CD4-positive, alpha-beta T cell treated with Interleukin-4 for 4 hours (primary cell): Measurements from ENCODE around the gene PARP8.
A peak's percentile ranks its signal among the peaks of the same experiment; 100 is the strongest.
"Not testable (repeated sequence)": the region's sequence is repeated elsewhere in the genome, so short reads cannot be mapped to it uniquely, and the experiment has no call there.

Experiments
- DNase-seq: peaks from one replicate; pipeline ENCODE4 v3.0.0-alpha.2; 2020

PARP8 gene, protein sequence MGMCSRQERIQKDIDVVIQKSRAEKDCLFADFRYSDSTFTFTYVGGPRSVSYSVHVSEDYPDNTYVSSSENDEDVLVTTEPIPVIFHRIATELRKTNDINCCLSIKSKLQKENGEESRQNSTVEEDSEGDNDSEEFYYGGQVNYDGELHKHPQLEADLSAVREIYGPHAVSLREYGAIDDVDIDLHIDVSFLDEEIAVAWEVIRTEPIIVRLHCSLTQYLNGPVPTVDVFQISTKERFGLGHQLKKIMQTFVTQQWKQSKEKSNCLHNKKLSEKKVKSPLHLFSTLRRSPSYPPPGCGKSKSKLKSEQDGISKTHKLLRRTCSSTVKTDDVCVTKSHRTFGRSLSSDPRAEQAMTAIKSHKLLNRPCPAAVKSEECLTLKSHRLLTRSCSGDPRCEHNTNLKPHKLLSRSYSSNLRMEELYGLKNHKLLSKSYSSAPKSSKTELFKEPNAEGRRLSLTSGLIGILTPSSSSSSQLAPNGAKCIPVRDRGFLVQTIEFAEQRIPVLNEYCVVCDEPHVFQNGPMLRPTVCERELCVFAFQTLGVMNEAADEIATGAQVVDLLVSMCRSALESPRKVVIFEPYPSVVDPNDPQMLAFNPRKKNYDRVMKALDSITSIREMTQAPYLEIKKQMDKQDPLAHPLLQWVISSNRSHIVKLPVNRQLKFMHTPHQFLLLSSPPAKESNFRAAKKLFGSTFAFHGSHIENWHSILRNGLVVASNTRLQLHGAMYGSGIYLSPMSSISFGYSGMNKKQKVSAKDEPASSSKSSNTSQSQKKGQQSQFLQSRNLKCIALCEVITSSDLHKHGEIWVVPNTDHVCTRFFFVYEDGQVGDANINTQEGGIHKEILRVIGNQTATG

DNA sequence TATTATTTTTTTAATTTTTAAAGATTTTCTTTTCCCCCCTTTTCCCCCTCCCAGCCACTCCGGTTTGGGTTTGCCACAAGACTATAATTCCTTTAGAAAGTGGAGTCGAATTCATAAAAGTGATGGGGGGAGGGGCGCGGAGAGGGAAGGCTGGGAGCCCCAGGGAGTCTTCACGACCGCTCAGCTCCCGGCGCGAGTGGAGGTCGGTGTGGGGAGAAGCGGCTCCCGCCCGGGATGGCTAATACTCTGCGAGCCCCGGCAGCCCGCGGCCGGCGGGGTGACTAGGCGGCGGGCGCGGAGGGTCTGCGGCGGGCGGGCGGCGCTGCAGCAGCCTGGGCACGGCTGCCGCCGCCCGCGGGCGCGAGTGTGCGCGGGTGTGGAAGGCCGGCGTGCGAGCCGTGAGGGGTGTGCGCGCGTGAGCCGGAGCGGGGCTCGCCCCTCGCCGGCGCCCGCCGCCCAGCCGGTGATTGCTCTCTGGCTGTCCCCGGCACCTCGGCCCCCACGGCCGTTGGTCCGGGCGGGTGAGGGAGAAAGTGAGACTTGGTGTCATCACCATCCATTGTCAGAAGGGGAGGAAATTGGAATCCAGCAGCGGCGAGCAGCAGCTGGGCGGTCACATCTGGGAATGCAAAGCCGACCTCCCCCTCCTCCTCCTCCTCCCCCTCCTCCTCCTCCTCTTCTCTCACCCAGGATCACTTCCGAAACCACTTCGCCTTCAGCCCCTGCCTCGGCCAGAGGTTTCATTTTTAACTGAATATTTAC, at the start of gene PARP8:
Gene PARP8, plus strand, starts transcription at position 377 of the 762 bp plus-strand sequence. CDS start 459 bp downstream, outside the sequence.
- peak; percentile 37 for DNase-seq

DNA sequence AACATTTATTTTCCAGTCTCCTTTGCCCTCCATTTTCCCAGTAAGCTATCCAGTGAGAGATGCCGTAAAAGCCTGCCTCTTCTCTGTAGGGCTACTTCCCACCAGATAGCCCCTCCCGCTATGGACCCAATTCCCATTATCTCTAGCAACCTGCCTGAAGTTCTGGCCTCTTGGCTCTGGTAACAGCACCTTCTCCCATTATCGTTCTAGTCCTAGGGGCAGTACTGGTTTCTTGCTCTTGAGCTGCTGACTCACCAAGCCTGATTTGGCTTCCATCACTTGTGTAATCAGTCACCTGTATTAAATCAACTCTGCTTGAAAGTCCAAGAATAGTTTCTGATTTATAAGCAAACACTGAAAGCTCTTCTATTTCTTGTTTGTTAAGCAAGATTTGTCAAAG, 42.8 kb upstream of the PARP8 start:
- DNase-seq: no peak

DNA sequence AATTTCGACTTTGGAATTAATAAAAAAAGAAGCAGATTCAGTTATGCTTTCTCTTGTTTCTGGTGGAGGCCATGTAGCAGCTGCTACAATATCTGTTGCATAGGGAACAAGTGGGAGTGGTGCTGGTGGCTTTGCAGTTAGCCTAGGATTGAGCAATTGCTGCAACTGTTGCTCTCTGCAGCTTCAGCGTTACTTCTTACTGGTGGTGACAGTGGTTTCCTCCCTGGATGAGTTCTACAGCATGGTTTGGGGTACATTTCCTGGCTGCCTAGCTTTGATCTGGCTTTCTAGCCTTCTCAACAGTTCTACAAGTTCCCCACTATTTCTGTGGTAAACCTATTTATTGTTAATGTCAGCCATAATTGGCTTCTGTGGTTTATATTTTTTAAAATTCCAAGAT, 31.6 kb upstream of the PARP8 start:
- peak; percentile 72 for DNase-seq

DNA sequence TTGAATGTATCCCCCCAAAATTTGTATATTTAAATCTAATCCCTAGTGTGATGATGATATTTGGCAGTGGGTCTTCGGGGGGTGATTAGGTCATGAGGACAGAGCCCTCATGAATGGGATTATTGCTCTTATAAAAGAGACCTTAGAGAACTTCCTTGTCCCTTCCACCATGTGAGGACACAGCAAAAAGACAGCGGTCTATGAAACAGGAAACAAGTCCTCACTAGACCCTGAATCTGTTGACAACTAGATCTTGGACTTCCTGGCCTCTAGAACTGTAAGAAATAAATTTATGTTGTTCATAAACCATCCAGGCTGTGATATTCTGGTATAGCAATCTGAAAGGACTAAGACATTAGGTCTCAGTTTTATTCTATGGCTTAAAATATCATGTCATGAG, 28.9 kb upstream of the PARP8 start:
- DNase-seq: not testable (repeated sequence)

DNA sequence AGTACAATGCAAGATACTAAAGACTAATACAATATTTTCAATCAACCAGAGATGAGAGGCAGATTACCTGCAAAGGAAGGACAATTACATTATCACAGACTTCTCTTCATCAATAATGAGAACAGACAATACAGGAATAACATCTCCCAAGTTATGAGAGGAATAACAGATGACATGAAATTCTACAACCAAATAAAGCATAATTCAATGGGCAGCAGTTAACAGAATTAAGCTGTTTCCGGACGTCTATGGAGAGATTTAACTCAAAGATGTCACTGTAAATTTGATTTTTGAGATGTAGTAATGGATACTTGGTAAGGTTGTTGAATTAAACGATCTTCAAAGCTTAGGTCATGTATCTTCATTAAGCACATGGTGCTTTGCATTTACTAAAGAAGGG, 19.8 kb upstream of the PARP8 start:
- no peak for DNase-seq

DNA sequence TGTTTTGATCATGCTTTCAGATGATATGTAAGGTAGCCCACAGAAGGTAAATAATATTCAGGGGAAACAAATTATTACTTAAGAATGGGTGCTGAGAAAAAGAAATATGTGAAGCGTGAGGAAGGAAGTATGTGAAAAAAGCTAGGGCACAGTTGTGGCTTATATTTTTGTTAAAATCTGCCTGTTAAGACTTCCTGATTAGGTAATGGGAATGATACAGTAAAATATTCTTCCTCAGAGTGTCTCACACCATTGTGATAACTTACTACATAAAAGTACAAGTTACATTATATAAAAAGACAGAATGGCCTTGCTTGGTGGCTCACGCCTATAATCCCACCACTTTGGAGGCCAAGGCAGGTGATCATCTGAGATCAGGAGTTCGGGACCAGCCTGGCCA, 18.7 kb upstream of the PARP8 start:
- DNase-seq: no peak

DNA sequence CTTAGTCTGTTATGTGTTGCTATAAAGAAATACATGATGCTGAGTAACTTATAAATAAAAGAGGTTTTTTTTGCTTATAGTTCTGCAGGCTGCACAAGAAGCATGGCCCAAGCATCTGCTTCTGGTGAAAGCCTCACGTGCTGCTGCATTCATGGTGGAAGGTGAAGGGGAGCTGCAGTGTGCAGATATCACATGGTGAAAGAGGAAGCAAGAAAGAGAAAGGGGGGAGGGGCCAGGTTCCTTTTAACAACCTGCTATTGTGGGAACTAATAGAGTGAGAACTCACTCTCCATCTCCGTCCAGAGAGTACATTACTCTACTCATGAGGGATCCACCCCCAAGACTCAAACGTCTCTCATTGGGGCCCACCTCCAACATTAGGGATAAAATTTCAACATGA, 12.5 kb upstream of the PARP8 start:
- no peak for DNase-seq

DNA sequence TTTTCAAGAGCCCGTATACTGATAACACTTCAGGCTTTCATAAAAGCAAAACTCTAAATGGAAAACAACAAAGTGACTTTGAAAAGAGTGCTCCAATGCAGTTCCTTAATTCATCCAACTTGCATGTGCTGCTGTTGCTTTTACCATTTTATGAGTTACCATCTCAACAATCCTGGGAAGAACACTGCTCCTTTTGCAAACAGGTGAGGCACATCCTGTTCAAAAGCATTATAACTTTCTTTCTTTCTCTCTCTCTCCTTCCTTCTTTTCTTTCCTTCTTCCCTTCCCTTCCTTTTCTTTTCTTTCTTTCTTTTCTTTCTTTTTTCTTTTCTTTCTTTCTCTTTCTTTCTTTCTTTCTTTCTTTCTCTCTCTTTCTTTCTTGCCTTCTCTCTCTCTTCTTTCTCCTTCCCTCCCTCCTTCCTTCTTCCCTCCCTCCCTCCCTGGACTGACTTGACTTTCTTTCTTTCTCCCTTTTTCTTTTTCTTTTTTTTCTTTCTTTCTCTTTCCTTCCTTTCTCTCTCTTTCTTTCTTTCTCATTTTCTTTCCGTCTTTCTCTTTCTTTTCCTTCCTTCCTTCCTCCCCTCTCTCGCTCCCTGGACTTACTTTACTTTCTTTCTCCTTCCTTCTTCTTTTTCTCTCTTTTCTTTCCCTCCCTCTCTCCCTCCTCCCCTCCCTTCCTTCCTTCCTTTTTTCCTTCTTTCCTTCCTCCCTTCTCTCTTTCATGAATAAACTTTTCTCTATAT, 11.2 kb upstream of the PARP8 start:
- DNase-seq: no peak

DNA sequence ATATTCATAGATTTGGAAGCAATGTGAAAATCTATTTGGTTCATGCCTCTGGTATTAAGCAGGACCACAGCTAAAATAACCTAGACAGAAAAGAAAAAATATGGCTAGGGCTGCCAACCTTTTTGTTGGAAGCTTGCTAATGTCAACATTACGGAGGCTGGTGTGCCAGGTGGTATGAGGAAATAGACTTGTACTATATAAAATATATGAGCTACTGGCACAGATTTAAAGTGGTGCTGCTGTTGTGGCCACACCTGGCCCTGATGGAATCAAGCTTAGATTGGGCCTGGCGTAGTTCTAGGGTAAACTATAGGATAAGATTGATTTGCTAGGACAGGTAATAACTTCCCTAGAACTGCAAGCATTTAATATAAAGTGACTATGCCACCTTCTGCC, 10.6 kb upstream of the PARP8 start:
- no peak for DNase-seq

DNA sequence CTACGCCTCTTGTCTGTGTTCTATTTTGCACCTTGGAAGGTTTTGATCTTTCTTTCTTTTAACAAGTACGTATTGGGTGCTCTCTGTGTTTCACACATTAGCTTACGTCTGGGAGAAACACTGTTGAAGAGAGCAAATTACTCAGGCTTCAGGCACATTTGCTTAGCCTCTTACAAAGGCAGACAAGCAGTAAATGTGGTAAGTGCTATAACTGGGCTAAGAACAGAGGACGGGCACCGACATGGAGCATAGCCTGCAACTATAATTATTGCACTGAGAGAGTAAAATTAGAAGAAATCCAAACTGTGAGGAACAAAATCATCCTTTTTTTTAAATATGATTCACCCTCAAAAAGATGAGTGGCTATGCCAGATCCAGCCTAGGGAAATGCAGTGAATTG, 9.4 kb upstream of the PARP8 start:
- no peak for DNase-seq

DNA sequence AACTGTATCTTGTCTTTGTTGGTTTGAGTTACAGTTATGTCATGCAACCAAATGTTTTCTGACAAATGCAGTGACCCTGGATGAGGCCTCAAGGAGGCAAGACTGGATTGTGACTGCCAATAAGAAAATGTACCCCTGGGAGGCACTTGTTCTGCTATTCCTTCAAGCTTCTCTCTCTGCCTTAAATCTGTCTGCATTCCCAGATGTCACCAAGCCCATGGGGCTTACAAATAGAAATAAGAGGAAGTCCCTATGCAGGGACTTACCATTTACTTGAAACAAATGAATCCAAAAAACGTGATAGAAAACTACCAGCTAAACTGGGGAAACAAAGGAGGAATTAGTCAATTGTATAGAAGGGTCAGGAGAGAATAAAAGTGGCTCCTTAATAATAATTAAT, 8.2 kb upstream of the PARP8 start:
- no peak for DNase-seq

DNA sequence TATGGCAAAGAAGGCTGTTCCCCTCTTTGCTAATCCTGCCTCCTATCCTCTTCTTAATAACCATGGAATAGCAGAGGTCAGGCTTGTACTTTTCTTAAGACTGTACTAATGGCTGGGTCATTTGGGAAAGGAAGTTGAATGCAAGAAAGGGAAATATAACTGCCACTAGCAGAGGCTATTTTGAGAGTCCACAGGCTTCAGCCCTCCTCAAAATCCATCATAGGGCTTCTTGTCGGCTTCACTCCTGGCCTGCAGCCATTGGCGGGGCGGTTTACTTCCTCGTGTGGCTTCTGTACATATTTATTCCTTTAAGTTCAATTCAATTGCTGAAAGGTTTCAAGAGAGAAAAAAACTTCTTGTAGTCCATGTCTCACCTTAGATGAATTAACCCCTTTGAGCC, 2.8 kb upstream of the PARP8 start:
- no peak for DNase-seq

DNA sequence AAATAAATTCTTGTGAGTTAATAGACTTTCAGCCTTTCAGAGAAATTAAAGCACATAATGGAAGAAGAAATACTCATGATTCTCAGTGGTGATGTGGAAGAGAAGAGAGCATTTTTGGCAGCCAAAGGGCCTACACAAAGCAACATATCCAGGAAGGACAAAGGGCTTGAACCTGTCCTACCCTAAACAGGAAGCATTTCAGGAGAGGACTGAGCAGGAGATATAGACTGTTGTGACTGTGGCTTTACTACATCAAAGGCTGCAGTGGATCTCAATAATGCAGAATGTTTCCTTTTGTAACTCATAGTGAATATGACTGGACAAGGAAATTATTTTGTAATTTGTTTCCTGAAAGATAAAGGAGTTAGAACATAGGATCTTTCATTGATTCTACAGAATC, 1.3 kb upstream of the PARP8 start:
- no peak for DNase-seq

DNA sequence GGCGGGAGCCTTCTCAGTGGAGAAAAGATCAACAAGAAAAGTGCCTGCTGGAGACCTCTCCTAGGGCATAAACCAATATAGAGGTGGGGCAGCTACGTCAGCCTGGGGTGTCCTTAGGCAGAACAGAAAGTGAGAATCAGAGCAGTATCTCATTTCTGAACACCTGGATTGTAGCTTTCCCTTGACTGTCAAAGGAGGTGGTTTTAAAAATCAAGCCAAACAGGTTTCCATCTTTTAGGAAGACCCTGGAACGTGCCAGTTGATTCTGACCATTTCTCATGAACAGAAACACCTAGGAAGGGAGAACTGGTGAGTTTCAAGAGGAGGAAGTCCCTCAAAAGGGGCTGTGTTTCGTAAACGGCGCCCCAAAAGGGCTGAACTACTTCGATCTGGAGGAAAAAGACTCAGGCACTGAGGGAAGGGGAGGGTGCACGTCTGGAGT, 655 bp upstream of the PARP8 start:
- peak; percentile 60 for DNase-seq

DNA sequence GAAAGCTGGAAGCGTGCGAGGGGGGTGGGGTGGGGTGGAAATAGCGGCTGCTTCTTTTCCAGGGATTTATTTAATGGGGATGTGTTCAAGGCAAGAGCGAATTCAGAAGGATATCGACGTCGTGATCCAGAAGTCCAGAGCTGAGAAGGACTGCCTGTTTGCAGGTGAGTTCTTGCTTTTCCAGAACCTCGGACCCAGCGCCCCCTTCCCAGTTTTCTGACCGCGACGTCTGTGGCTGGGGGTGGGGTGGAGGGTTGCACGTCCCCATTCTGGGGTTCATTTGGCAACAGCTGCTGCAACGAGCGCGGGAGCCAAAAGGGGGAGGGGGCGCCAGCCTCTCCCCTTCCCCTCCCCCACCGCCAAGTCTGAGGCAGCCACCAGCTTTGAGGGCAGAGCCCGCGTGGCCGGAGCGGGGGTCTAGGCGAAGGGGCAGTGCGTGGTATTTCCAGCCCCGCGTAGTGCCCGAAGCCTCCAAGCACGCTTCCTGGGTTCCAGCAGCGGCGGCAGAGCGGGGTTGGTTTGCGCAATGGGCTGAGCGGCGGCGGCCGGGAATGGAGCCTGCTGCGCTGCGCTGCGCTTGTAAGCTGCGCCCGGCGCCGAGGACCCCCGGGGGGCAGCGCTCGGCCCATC, 701 bp downstream of the PARP8 start:
- no peak for DNase-seq

DNA sequence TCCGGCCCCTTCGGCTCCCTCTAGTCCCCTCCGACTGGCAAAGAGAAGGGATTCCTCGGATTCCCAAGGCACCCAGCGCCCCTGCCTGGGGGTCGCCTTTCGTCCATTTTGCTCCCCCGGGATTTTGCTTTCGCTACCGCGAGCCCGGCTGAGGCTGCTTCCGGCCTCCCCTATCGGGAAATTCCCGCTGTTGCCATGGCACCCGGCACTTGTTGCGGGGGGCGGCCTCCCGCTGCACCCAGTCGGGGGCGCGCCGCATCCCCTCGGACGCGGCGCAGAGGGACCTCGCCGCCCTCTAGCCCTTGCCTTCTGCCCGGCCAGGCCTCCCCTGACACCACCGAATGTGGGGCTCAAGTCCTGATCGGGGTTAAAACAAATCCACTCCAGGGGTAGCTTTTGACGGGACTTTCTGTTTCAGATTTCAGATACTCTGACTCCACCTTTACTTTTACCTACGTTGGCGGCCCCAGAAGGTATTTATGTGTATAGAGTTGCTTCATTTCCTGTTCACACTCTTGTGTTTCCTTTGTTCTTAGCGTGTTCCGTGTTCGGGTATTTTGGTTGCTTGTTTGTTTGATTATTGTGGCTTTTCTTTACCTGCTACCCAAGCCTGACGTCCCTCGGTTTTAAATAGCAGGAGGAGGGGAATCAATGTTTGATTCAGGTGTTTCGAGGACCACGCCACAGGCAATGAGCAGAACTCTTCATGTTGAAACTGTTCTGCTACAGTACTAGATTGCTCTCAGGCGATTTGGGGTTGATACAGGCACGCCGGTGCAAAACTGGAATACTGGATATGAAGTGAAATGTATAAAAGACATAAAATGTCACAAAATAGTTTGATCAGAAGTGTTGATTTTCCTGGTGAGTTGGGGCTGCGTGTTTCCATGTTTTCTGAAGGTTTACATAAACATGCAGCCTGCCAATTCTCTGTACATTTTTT, 1.5 kb downstream of the PARP8 start:
- peak; percentile 92 for DNase-seq

DNA sequence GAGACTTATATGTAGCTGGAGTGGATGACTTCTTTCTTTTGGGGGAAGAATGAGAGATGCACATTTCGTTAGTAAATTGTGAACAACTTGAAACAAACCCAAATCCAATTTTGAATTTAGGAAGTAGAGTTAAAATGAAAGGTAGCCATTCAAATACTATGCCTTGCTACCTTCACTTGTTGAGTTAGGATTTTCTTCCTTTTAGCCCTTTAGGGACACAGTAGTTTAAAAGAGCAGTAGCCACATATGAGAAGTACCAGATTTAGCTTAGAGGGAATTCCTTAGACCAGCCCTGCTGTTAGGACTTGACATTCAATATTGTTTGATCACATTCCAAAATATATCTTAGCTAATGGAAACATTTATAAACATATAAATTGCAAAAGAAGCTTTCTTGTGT, 2.2 kb downstream of the PARP8 start:
- DNase-seq: not testable (repeated sequence)

DNA sequence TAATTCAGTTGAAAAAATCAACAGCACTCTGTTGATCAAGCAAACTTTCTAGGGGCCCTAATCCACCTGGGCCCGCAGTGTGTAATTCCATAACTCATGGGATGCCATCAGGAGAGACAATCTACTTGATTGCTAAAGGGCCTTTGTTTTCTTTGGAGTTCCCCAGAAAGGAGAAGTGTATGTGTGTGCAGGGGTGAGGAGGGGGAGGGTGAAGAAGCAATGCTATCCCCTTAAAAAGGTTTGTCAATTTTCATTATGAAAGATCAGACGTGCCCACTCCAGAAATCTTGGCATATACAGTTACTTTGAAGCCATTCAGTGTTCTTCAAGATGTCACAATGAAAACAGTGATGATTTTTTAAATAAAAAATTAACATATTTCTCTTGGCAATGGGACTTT, 6.2 kb downstream of the PARP8 start:
- DNase-seq: no peak

DNA sequence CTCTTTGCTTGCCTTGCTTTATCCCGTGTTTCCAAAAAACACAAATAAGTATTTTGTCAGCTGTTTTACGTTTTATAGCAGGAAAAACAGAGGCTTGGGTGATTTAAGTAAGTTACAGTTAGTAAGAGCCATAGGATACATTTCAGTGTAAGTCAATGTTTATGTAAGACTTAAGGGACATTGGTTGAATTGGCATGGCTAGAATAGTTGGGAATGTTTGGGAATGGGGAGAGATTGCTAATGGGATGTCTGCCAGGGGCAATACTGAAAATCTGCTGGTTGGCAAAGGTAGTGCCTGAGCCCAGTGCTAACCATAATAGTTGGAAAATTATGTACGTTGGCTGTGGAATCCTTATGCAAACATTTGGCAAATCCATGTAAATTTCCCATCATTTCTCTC, 7.0 kb downstream of the PARP8 start:
- DNase-seq: not testable (repeated sequence)

DNA sequence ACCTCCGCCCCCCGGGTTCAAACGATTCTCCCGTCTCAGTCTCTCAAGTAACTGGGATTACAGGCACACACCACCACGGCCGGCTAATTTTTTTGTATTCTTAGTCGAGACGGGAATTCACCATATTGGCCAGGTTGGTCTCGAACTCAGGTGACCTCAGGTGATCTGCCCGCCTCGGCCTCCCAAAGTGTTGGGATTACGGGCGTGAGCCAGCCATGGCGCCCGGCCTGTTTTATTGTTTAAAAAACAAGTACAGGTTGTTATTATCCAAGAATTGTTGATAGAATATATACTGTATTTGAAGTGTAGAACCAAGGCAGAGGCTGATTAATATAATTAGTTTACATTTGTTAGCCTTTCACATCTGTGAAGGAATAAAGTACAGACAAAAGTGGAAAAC, 8.9 kb downstream of the PARP8 start:
- DNase-seq: no peak

DNA sequence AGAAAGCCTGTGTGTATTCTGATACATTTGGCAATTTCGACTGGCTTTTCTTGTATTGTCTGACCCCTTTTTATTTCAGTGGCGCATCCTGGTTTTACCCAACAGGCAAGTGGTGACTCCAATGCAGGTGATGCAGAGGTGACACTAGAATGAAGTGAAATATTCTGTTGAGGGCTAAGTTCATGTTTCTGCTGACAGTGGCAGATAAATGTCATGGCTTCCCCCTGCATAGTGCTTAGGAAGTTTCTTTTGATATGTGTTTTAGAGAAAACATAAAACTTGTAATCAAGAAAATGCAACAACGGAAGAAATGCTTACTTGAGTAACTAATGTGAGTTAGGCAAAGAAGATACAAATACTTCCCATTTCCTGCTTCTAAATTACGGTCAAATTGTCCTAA, 13.1 kb downstream of the PARP8 start:
- DNase-seq: not testable (repeated sequence)
